HT1080 (cell line): ENCODE results near the gene PRELID3B. TPM values are rescaled to one million over a fixed set of nuclear protein-coding genes. Genes with fewer than 3 reads are reported as not detected.

ENCODE experiments used
- DNase-seq: peaks from one replicate; pipeline ENCODE4 v3.0.0-alpha.2; 2015; ENCODE audit warnings: low read depth
- total RNA-seq: library from RNA; depleted of rRNA; stranded (reverse); fragments of >200 nt; shearing (Covaris generic); gene quantifications from 2 replicates; pipeline ENCODE4 v1.2.3, GENCODE V29; 2014; rRNA removed

PRELID3B gene
- total RNA-seq, 1 experiment from 2014 or later, result 93.3 TPM

DNA sequence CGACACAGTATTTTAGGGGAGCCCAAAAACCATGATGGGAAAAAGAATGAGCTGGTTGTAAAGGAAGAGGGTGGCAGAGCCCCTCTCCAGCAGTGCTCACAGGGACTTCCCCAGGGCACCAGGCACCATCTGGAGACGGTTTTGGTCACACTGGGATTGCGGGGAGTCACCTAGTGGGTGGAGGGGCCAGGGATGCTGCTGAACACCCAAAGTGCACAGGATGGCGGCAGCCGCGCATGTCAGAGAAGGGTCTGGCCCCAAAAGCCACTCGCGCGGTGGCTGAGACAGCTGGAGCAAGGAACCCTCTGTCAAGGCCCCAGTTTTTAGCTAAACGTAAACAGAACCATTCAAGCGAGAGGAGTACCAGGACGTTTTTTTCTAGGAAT is 46.4 kb downstream of the PRELID3B start:
- DNase-seq, result no peak

DNA sequence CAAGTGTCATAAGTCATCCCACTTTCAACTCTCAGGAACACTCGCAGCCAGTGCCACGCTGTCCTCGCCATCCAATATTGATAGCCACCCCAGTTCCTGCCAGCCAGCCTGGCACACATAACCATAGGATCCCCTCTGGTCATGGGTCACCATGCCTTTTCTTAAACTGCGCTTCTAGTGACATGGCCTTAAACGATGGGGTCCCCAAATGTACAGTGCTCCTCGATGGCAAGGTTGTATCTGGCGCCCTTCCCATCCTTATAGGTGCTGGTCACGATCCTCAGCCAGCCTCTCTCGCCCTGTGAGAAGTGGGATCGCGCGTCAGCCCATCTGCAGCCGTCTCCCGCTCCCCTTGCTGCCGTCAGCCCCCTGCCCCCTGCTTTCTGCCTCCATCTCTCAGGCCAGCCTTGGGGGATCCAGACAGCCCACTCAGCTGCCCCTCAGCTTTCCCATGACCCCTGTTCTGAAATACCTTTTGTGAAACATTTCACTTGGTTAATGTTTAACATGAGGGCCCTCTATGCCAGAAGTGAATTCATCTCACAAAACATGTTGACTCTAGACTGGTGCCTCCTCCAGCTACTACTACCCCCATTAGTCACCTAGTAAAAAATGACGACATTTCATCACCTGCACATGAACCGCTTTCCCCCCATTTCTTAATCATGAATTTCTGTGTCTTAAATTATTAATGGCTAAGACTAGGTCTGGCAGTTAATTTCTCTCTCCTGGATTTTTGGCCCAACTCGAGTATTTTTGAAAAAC is 46.9 kb downstream of the PRELID3B start:
- DNase-seq, result no peak

DNA sequence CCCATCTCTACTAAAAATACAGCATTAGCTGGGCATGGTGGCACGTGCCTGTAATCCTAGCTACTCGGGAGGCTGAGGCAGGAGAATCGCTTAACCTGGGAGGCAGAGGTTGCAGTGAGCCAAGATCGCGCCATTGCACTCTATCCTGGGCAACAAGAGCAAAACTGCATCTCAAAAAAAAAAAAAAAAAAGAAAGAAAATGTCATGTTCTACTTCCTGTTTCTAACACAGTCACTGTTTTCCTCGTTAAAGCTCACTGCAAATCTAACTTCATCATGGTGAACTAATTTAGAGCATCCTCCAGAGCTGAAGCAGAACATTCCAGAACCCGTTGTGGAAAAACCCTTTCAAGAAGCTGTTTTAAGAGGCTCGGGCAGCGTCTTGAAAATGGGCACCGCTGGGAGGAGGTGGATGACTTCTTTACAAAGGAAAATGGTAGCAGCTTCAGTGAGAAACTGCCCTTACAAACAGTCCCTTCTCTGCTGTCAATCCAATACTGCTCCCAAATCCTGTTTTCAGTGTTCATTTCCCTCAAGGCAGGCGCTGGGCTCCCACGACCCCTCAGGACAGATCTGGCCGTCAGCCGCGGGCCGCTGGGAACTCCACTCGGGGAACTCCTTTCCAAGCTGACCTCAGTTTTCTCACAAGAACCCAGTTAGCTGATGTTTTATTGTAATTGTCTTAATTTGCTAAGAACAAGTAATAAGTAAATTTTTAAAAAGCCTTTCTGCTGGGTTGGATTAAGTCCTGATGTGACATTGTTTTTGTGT is 48.0 kb downstream of the PRELID3B start:
- no peak for DNase-seq

DNA sequence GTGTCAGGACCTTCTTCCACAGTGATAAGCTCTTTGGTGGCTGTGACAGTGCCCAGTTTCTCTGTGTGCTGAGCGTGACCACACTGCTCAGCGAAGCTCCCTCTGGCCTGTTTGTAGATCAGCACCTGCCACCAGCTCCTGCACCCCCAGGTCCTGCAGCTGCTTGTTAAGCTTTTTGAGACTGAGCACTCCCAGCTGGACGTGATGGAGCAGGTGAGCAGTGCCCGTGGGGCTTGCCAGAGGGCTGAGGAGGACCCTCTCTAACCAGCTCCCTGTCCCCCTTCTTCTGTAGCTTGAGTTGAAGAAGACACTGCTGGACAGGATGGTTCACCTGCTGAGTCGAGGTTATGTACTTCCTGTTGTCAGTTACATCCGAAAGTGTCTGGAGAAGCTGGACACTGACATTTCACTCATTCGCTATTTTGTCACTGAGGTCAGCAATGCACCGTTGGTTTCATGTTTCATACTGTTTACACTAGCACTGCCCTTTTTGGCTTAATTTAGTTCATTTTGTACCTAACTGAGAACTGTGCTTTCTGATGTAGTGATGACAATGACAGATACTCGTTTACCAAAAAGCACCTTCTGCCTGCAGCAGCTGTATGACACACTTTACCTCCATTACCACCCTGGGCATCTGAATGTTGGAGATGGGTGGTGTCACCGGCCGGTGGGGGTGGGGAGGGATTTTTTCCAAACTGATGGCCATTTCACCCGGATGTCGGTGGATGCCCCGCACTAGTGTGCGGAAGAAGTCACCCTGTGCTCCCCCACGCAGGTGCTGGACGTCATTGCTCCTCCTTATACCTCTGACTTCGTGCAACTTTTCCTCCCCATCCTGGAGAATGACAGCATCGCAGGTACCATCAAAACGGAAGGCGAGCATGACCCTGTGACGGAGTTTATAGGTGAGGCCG is 49.0 kb downstream of the PRELID3B start:
- no peak for DNase-seq

DNA sequence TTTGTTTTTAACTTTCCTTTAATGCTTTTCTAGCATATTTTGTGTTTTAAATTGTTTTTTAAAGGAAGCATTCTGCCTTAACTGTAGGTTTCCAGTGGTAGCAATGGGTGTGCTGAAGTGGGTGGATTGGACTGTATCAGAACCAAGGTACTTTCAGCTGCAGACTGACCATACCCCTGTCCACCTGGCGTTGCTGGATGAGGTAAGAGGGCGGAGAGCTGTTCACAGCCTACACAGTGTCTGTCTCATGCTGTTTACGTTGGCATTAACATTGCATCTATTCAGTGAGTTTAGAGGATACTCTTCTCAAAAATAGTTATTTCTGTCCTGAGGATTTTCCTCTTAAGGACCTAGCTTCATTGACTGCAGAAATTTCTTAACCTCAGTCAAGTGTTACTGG is 49.7 kb downstream of the PRELID3B start:
- DNase-seq, result no peak

DNA sequence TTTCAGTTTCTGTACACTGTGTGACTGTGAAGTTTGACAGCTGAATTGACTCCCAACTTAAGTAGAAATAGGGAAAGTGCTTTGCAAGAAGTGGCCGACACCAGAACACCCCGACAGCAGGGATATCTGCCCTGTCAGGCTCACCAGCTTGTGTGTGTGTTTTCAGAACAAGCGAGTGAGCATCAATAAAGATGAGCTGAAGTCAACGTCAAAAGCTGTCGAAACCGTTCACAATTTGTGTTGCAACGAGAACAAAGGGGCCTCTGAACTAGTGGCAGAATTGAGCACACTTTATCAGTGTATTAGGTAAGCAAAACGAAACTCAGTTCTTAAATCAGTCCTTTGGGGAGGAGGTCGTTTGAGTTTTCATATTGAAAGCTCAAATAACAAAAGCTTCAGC is 50.9 kb downstream of the PRELID3B start:
- DNase-seq, result no peak

DNA sequence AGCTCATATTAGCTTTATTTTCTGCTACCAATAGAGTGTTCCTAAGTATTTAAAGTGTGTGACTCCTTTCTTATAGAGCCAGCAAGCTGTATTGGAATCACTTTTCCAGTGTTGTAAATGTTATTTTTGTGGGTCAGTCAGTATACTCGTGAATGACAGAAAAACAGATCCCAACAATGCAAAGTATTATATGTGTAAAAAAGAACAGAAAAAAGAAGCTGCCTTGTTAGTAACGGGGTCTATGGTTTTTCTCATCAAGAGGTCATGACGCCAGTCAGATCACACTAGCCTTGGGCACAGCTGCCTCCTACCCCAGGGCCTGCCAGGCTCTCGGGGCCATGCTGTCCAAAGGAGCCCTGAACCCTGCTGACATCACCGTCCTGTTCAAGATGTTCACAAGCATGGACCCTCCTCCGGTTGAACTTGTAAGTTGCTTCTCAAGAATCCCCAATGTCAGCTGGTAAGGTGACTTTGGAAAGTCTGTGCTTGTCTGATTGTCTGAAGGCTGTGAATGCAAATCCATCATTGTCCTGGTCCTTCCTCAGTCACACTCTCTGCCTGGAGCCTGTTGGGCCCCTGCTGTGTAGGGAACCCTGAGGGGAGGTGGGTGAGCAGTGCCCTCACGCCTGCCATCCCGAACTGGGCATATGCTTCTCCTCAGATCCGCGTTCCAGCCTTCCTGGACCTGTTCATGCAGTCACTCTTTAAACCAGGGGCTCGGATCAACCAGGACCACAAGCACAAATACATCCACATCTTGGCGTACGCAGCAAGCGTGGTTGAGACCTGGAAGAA is 51.7 kb downstream of the PRELID3B start:
- no peak for DNase-seq

DNA sequence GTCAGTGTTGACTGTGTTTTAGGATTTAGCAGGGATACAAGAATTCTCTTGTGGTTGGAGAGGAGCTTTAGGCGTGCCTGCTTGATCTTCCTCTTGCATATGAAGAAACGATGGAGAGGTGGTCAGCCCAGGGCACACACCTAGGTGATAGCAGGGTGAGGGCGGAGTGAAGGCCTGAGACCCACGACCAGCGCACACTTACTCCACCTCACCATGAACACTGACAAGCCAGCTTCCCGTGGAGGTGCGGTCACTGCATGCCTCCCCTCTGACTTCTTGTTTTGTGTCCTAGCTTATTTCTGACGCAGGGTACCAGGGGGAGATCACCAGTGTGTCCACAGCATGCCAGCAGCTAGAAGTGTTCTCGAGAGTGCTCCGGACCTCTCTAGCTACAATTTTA is 53.4 kb downstream of the PRELID3B start:
- no peak for DNase-seq

DNA sequence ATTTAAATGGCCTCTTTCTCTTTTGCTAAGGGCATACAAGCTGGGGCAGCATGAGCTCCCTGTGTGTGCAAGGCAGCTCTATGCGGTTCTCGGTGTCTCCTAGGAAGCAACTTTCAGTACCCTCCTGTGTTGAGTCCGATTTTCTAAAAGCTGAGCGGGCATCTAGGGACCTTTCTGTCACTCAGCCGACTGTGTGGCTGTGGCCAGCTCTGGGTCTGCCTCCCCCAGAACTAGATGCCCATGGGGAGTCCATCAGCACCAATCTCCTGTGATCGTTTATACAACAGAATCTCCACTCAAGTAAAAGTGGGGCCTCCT is 54.1 kb downstream of the PRELID3B start:
- DNase-seq, result no peak

DNA sequence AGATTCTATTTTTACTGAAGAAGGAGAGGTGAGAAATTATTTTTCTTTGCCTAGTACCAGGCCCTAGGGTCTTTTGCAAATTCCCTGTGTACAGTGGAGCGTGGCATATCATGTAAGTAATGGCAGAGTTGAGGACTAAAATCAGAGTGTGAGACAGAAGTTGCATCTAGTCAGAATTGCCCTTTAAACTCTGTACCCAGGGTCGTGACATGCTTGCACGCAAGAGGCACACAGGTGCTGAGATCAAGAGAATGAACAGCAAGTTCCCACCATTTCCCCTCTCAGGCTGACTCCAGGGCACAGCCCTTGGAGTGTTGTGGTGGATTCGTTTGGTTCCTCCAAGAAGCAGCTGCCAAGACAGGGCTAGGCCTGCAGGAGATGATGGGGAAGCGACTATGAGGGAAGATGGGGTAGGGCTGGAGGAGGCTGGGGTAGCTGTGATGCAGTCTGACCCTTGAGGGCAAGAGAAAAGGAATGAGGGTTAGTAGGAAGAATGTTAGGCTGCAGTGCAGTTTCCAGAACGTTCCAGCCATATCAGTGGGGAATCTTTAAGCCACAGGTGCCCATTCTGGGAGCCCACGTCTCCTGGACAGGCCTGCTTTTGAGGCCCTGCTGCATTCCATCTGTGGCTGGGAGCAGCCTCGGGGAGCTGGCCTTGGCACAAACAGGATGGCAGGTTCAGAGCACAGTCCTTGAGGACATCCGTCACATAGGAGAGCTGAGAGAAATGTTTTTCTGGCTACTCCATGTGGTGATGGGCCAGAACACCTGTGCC is 54.6 kb downstream of the PRELID3B start:
- no peak for DNase-seq

DNA sequence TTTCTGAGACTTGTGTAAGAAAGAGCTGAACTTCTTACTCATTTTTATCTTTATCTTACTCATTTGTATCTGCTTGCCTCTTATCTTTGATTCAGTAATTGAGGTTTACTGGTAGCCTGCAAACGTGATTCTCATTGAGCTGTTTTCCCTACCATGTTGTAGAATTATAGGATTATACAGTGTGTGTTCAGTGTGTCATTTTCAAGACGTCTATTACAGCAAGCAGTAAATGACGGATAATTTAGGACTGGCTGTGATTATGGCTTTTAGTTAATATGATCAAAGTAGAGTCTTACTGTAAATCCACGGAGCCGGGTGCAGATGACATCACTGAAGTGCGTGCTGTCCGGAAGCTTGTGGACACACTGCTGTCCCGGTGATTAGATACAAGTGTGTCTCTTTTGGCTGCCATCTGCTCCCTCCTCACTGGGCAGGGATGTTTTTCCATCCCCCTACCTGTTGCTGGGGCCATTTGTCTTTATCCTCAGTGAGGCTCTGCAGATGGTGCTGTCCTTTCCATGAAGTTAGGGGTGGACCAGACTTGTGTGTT is 55.5 kb downstream of the PRELID3B start:
- DNase-seq, result no peak

DNA sequence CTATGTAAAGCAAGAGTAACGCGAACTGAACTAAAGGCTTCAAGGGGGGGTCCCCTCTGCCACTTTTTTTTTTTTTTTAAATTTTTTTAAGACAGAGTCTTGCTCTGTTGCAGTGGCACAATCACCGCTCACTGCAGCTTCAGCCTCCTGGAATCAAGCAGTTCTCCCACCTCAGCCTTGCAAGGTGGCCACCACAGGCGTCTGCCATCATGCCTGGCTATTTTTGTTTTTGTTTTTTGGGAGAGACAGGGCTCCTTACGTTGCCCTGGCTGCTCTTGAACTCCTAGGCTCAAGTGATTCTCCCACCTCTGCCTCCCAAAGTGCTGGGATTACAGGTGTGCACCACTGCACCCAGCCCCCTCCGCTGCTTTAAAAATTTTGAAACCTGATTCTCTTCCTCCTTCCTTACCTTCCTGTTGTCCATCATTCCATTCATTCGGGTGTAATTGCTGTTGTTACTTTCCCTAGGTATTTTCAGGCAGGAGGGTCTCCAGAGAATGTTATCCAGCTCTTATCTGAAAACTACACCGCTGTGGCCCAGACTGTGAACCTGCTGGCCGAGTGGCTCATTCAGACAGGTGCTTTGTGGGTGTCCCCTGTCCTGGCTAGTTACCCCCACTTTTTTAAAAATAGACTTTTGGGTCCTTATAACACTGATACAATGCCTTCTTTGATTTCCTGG is 56.2 kb downstream of the PRELID3B start:
- DNase-seq, result no peak

DNA sequence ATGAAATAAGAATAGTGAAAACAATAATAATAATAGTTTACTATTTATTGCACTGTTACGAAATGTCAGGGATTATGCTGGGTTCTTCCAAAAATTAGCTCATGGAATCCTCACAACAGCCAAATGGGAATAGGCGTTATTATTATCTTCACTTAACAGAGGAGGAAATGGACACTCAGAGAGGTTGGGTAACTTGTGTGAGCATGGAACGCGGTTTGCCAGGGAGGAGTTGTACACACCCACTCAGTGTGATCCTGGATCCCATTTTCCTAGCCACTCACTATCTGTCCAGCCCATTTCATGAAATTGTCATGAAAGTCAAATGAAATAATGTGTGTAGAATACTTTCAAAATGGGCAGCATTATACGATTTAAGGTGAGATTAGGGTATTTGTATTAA is 56.9 kb downstream of the PRELID3B start:
- DNase-seq, result no peak

DNA sequence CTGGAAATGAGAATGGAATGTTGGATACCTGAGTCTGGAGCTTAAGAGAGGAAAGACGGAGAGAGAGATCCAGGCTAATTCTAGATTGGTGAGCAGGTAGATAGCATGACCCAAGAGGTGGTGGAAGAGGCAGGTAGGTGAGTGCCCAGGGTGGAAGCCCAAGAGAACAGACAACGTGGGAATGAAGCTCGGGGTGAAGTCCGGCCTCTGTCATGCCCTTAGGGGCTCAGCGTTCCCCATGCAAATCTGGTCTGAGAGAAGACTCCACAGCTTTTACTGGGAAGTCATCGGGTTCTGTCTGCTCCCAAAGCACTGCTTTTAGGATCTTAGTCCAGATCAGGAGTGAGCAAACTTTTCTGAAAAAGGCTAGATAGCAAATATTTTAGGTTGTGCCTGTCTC is 57.9 kb downstream of the PRELID3B start:
- no peak for DNase-seq

Other genes starting within 250 kb of the PRELID3B start
- 5.0 and 6.0 TPM in 2 replicates for gene GNAS-AS1, start 191.9 kb downstream of the PRELID3B start, total RNA-seq
- 363 and 418 TPM in 2 replicates for gene GNAS, start 190.1 kb downstream of the PRELID3B start, total RNA-seq
- gene NELFCD, start 61.5 kb downstream of the PRELID3B start, total RNA-seq, result 66.5 and 92.4 TPM in 2 replicates
- gene CTSZ, start 35.5 kb downstream of the PRELID3B start, total RNA-seq, result 95.5 and 110 TPM in 2 replicates
- not detected in 2 replicates for gene TUBB1, start 23.4 kb downstream of the PRELID3B start, total RNA-seq
- gene ATP5F1E, start 10.5 kb downstream of the PRELID3B start, total RNA-seq, result 33.9 and 42.1 TPM in 2 replicates
- not detected in 2 replicates for gene ZNF831, start 121.0 kb upstream of the PRELID3B start, total RNA-seq